Vagina (tissue), 2 donors: ENCODE results near the gene INAFM2. TPM values are rescaled to one million over a fixed set of nuclear protein-coding genes. Genes with fewer than 3 reads are reported as not detected.
A peak's percentile ranks its signal among the peaks of the same experiment; 100 is the strongest.

Source experiments
- DNase-seq, 2 donors: peaks; one replicate each; pipeline ENCODE4 v3.0.0-alpha.2; 2017; ENCODE audit errors: extremely low spot score in 2 of 2
- H3K27ac ChIP-seq: fragments of 200-600 bp; sonication (generic); one replicate; pipeline ENCODE4 v1.5.1; 2019
- H3K27me3 ChIP-seq: fragments of 200-600 bp; sonication (generic); one replicate; pipeline ENCODE4 v1.5.1; 2019
- H3K36me3 ChIP-seq, 2 donors: fragments of 200-600 bp; sonication (generic); one replicate each; pipeline ENCODE4 v1.5.1; 2017 to 2019
- H3K4me1 ChIP-seq: fragments of 200-600 bp; sonication (generic); one replicate; pipeline ENCODE4 v1.5.1; 2019
- H3K4me3 ChIP-seq, 2 donors: fragments of 200-600 bp; sonication (generic); 1 replicate in 1 of 2; 2 replicates in 1 of 2; pipeline ENCODE4 v1.5.1; 2016 to 2019
- H3K9me3 ChIP-seq: fragments of 200-600 bp; sonication (generic); one replicate; pipeline ENCODE4 v1.5.1; 2019
- CTCF ChIP-seq, 3 experiments: fragments of 450-650 bp in 2 of 3; fragments of 200-600 bp in 1 of 3; sonication (generic) in 1 of 3; IDR thresholded peaks; one replicate each; pipeline ENCODE4 v1.5.1; 2017 to 2019; ENCODE audit warnings: antibody characterized with exemption in 3 of 3, mild to moderate bottlenecking in 2 of 3, moderate library complexity in 2 of 3
- POLR2A ChIP-seq, 2 donors: fragments of 450-650 bp; IDR thresholded peaks; one replicate each; pipeline ENCODE4 v1.6.1; 2017; ENCODE audit warnings: antibody characterized with exemption in 2 of 2, mild to moderate bottlenecking in 2 of 2, moderate library complexity in 2 of 2
- POLR2AphosphoS5 ChIP-seq, 2 donors: sonication (generic); formaldehyde crosslinking; IDR thresholded peaks; one replicate each; pipeline ENCODE4 v1.9.0; 2017; ENCODE audit warnings: antibody characterized with exemption in 2 of 2, mild to moderate bottlenecking in 2 of 2, low read depth in 1 of 2; ENCODE audit not compliant: insufficient read depth in 1 of 2
- intact Hi-C: fragments of 100-400 bp; cut with DNase I; formaldehyde crosslinking; loops from one replicate; pipeline ENCODE4 v1.15.1; 2023
- total RNA-seq: library from RNA; depleted of rRNA; stranded (reverse); fragments of >200 nt; gene quantifications from one replicate; pipeline ENCODE4 v1.2.3, GENCODE V29; 2016

INAFM2 gene
- total RNA-seq, 1 donor from 2014 or later, result 5.2 TPM

GRCh38 chr15:40338041-40338657 lies 14.7 kb downstream of the INAFM2 start:
- H3K4me1 ChIP-seq, result peaks cover 88% of the 10 kb centered on the region
- H3K4me3 ChIP-seq, result no peak overlapping the region
- H3K27ac ChIP-seq, result peak overlapping the region; percentile 94
- no peaks in the 10 kb centered on the region for H3K27me3 ChIP-seq
- intact Hi-C loops, result no loop called here
- H3K36me3 ChIP-seq, result no peaks in the 10 kb centered on the region
- no peak for DNase-seq
- TF ChIP-seq POLR2AphosphoS5 (IDR thresholded peaks at IDR 0.05; ENCODE audit: insufficient read depth in 1 of 2, low read depth in 1 of 2), result peak in 1 of 2 donors; percentile 38
- TF ChIP-seq POLR2A (IDR thresholded peaks at IDR 0.05), result no peak
- peak in 2 of 3 experiments; percentile 40 to 52 for TF ChIP-seq CTCF (IDR thresholded peaks at IDR 0.05)
- H3K9me3 ChIP-seq, result no peaks in the 10 kb centered on the region

- TF ChIP-seq POLR2AphosphoS5 (IDR thresholded peaks at IDR 0.05; ENCODE audit: insufficient read depth in 1 of 2, low read depth in 1 of 2), result peak in 1 of 2 donors; percentile 20
- no peak for TF ChIP-seq CTCF (IDR thresholded peaks at IDR 0.05)
- TF ChIP-seq POLR2A (IDR thresholded peaks at IDR 0.05), result no peak
- H3K9me3 ChIP-seq, result no peaks in the 10 kb centered on the region
- H3K4me1 ChIP-seq, result peaks cover 89% of the 10 kb centered on the region
- H3K27ac ChIP-seq, result peak overlapping the region; percentile 94
- H3K27me3 ChIP-seq, result no peaks in the 10 kb centered on the region
- DNase-seq, result no peak
- H3K36me3 ChIP-seq, result no peaks in the 10 kb centered on the region
- H3K4me3 ChIP-seq, result peak overlapping the region; percentile 44 to 45
- intact Hi-C loops, result no loop called here
Measured at GRCh38 chr15:40338921-40339620, 15.6 kb downstream of the INAFM2 start.

- intact Hi-C loops, result no loop called here
- TF ChIP-seq CTCF (IDR thresholded peaks at IDR 0.05) (peak in 1 of 3 experiments; percentile 1), POLR2A (IDR thresholded peaks at IDR 0.05) (no peak), POLR2AphosphoS5 (IDR thresholded peaks at IDR 0.05; ENCODE audit: insufficient read depth in 1 of 2, low read depth in 1 of 2) (no peak)
- peaks cover 89% of the 10 kb centered on the region for H3K4me1 ChIP-seq
Measured at GRCh38 chr15:40339621-40339945, 16.1 kb downstream of the INAFM2 start.

GRCh38 chr15:40340038-40340739 lies 16.7 kb downstream of the INAFM2 start:
- H3K4me1 ChIP-seq, result peaks cover 89% of the 10 kb centered on the region
- no peaks in the 10 kb centered on the region for H3K36me3 ChIP-seq
- H3K27me3 ChIP-seq, result no peaks in the 10 kb centered on the region
- TF ChIP-seq CTCF (IDR thresholded peaks at IDR 0.05), result no peak
- no peak for TF ChIP-seq POLR2A (IDR thresholded peaks at IDR 0.05)
- TF ChIP-seq POLR2AphosphoS5 (IDR thresholded peaks at IDR 0.05; ENCODE audit: insufficient read depth in 1 of 2, low read depth in 1 of 2), result no peak
- intact Hi-C loops, result loop anchor here (10.0 kb wide), 1 partner anchor 85 kb away; no protein-coding TSS in a partner anchor
- no peaks in the 10 kb centered on the region for H3K9me3 ChIP-seq
- peak overlapping the region; percentile 44 to 45 for H3K4me3 ChIP-seq
- H3K27ac ChIP-seq, result peak overlapping the region; percentile 94
- DNase-seq, result no peak

More at GRCh38 chr15:40339621-40339945, 16.1 kb downstream of the INAFM2 start:
- Histone ChIP-seq H3K4me3 (peak overlapping the region; percentile 44 to 45), H3K9me3 (no peaks in the 10 kb centered on the region), H3K27ac (peak overlapping the region; percentile 94), H3K27me3 (no peaks in the 10 kb centered on the region), H3K36me3 (no peaks in the 10 kb centered on the region)
- no peak for DNase-seq
